GM12864 (cell line): ENCODE results near the gene SIGLEC1.

ENCODE experiments used
- DNase-seq: peaks from one replicate; pipeline ENCODE4 v3.0.0-alpha.2; 2011; ENCODE audit warnings: low read depth
- H3K4me3 ChIP-seq: 2 replicates; pipeline ENCODE4 v1.5.1; 2011; ENCODE audit warnings: mild to moderate bottlenecking, low read depth, low read length, control low read depth
- CTCF ChIP-seq: IDR thresholded peaks from 2 replicates; pipeline ENCODE4 v1.5.1; 2011; ENCODE audit warnings: low read depth, mild to moderate bottlenecking, moderate library complexity, low read length, control low read depth, inconsistent platforms; ENCODE audit errors: missing control alignments

SIGLEC1 gene

GRCh38 chr20:3728876-3729275 lies 16.5 kb upstream of the SIGLEC1 start:
- no peak for DNase-seq
- TF ChIP-seq CTCF = no peak
- no peak overlapping the region for H3K4me3 ChIP-seq

DNA sequence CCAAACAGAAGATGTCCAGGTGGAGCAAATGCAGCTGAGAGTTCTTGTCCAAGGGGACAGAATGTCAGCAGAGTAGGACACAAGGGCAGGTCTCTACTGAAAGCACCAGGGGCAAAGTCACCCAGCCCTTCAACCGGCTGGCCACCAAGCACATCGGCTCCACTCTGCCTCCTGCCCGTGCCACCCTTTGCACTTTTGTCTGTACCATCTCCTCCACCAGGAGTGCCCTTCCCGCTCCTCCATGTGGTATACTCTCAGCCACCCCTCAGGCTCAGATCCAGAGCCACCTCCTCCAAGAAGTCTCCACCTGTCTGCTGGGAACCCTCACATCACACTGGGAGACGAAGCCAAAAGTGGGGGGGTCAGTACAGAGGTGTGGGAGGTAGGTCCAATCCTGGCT lies 16.0 kb upstream of the SIGLEC1 start:
- no peak overlapping the region for H3K4me3 ChIP-seq
- no peak for TF ChIP-seq CTCF
- DNase-seq = no peak

- H3K4me3 ChIP-seq = no peak overlapping the region
- TF ChIP-seq CTCF = no peak
- no peak for DNase-seq
Measured at GRCh38 chr20:3727401-3728021, 15.1 kb upstream of the SIGLEC1 start.

DNA sequence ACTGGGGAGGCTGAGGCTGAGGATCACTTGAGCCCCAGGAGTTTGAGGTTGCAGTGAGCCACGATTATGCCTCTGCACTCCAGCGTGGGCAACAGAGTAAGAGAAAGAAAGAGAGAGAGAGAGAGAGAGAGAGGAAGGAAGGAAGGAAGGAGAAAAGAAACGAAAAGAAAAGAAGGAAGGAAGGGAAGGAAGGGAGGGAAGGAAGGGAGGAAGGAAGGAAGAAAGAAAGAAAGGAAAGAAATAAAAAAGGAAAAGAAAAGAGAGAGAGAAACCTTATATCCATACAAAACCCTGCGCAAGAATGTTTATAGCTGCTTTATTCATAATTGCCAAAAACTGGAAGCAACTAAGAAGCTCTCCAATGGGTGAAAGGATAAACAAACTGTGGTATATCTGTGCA lies 12.0 kb upstream of the SIGLEC1 start:
- DNase-seq = no peak
- no peak for TF ChIP-seq CTCF
- no peak overlapping the region for H3K4me3 ChIP-seq

DNA sequence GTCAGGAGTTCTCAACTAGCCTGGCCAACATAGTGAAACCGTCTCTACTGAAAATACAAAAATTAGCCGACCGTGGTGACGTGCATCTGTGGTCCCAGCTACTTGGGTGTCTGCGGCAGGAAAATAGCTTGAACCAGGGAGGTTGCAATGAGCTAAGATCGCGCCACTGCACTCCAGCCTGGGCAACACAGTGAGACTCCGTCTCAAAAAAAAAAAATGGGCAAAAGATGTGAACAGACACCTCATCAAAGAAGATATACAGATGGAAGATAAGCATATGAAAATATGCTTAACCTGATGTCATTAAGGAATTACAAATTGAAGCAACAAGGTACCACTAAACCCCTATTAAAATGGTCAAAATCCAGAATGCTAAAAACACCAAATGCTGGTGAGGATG lies 10.9 kb upstream of the SIGLEC1 start:
- no peak for TF ChIP-seq CTCF
- H3K4me3 ChIP-seq = no peak overlapping the region
- DNase-seq = no peak

DNA sequence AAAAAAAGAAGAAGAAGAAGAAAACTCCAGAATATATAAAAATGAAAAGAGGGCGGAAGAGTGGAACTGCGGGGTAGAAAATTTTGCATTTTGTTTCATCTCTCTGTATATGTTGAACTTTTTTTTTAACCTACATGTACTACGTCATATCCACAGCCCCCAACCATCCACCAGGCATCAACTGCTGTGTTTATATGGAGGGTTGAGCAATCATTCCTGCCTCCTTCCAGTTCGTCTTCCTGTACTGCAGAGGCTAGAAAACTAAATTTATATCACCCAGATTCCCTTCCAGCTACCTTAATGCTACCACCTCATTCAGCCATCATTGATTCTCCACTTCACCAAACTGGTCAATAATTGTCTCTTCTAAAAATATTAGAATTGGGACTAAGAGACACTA lies 9.5 kb upstream of the SIGLEC1 start:
- no peak for TF ChIP-seq CTCF
- H3K4me3 ChIP-seq = no peak overlapping the region
- no peak for DNase-seq

GRCh38 chr20:3720626-3721025 lies 8.2 kb upstream of the SIGLEC1 start:
- no peak for DNase-seq
- no peak for TF ChIP-seq CTCF
- no peak overlapping the region for H3K4me3 ChIP-seq
